Ovary (tissue), 3 donors: ENCODE results near the gene MAP4.

ENCODE experiments used
- CTCF ChIP-seq, 3 donors: fragments of 450-650 bp in 2 of 3; fragments of 200-600 bp in 1 of 3; IDR thresholded peaks; one replicate each; pipeline versions ENCODE4 v1.5.1 to v1.8.0; 2016 to 2022; ENCODE audit warnings: antibody characterized with exemption in 3 of 3, mild to moderate bottlenecking in 1 of 3
- POLR2A ChIP-seq: fragments of 450-650 bp; IDR thresholded peaks from one replicate; pipeline ENCODE4 v1.6.1; 2017; ENCODE audit warnings: antibody characterized with exemption, mild to moderate bottlenecking, moderate library complexity
- donor health status: DM: no; HTN: no; CAD: no.

GRCh38 chr3:47856669-47857068 is 159.5 kb downstream of the MAP4 start:
- TF ChIP-seq POLR2A (no peak), CTCF (IDR thresholded peaks at IDR 0.05) (no peak)
